ENCODE data around the gene THAP4. TPM values are rescaled to one million over a fixed set of nuclear protein-coding genes. Genes with fewer than 3 reads are reported as not detected.

Gene THAP4
- total RNA-seq, 1 donor, result 36.7 TPM

DNA sequence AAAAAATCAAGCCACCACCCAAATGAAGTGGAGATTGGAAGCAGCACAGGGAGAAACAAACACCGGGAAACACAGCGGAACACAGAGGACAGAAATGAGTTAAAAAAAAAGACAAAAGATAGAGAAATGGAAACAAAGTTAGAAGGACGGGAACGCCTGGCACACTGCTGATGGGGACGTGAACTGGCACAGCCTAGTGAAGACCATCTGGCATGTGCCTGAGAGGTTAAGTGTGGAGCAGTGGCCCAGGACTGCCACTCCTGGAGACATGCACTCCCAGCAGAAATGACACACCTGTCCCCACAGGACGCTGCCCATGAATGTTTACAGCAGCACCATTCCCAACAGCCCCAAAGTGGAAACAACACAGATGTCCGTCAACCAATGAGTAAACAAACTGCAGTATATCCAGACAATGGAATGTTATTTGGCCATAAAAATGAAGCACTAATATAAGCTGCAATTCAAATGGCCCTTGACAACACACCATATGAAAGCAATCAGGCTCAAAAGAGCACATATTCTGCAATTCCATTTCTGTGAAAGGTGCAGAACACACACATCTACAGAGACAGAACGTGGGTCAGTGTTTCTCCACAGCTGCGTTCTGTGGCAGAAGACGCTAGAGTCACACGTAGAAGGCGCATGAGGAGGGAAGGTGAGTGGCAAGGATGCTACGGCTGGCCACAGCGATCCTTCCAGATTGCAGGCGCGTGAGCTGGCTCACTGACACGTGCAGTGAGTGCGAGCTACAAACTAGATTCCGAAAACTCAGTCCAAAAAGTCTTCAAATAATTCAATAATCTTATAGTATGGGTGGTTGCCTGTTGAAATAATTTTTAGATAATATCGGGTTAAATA lies 24.6 kb downstream of the THAP4 start:
- H3K4me3 ChIP-seq (ENCODE audit: low read depth, low read length), result no peak overlapping the region
- DNase-seq (ENCODE audit: low read depth), result peak; percentile 39
- TF ChIP-seq, protein P1, sequence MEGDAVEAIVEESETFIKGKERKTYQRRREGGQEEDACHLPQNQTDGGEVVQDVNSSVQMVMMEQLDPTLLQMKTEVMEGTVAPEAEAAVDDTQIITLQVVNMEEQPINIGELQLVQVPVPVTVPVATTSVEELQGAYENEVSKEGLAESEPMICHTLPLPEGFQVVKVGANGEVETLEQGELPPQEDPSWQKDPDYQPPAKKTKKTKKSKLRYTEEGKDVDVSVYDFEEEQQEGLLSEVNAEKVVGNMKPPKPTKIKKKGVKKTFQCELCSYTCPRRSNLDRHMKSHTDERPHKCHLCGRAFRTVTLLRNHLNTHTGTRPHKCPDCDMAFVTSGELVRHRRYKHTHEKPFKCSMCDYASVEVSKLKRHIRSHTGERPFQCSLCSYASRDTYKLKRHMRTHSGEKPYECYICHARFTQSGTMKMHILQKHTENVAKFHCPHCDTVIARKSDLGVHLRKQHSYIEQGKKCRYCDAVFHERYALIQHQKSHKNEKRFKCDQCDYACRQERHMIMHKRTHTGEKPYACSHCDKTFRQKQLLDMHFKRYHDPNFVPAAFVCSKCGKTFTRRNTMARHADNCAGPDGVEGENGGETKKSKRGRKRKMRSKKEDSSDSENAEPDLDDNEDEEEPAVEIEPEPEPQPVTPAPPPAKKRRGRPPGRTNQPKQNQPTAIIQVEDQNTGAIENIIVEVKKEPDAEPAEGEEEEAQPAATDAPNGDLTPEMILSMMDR (IDR thresholded peaks at IDR 0.05; ENCODE audit: insufficient read depth, low read depth, low read length), result no peak

DNA sequence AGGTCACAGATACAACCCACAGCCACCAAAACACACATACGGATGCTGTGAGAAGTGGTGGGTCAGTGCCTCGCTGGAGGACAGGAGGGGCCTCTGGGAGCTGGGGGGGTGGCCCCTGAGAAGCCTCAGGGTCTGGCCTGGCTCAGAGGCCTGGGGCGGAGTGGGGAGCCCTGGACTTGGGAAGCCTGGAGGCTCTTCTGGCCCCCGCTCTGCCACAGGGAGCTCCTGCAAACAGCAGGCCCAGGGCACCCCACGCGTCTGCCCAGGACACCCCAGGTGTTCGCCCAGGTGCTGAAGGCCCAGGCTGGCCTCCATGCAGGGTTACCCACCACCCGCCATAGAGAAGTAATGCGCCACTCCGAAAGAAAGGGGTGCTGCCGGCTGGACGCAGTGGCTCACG lies 25.9 kb downstream of the THAP4 start:
- TF ChIP-seq, protein P1 (IDR thresholded peaks at IDR 0.05; ENCODE audit: insufficient read depth, low read depth, low read length), result no peak
- no peak for DNase-seq (ENCODE audit: low read depth)
- no peak overlapping the region for H3K4me3 ChIP-seq (ENCODE audit: low read depth, low read length)

DNA sequence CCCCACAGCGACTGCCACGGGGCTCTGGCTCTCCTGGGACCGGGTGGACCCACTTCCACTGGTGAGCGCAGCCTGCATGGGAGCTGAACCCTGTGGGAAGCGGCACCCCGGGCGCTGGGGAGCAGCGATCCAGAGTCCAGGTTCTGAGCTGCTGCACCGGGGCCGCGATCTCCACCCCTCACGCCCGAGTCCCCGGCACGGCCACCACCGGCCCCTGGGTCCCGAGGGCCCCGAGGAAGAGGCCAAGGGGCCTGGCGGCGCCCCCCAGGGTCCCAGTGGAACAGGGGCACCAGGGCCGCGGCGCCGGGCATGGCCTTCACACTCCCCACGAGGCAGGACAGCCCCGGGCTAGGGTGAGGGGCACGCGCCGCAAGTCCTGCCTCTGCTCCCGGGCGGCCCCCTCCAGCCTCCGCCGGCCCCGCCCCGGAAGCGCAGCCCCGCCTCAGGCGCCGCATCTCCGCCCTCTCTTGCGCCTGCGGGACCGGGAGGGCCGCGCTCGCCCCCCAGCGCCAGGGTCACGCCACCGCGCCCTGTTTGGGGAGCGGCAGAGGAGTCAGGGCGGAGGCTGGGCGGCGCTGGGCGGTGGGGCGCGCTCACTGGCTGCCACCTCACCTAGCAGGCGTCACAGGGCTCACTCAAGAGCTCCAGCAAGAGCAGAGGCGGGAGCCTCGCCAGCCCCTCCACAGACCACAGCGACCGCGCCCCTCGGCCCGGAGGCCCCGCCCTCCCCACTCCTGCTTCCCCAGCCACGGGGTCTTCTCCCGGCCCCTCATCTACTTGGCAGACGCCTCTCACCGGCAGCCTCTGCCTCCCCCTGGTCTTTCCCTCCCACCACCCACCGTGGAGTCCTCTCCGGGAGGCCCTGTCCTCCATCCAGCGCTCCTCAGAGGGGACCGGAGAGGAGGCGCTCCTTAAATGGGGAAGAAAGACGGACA lies 26.8 kb downstream of the THAP4 start:
- TF ChIP-seq, protein P1 (IDR thresholded peaks at IDR 0.05; ENCODE audit: insufficient read depth, low read depth, low read length), result peak; percentile 59
- peak overlapping the region; percentile 60 for H3K4me3 ChIP-seq (ENCODE audit: low read depth, low read length)
- peak; percentile 87 for DNase-seq (ENCODE audit: low read depth)

GRCh38 chr2:241608881-241609280 lies 28.1 kb downstream of the THAP4 start:
- DNase-seq (ENCODE audit: low read depth), result no peak
- TF ChIP-seq, protein P1 (IDR thresholded peaks at IDR 0.05; ENCODE audit: insufficient read depth, low read depth, low read length), result no peak
- H3K4me3 ChIP-seq (ENCODE audit: low read depth, low read length), result no peak overlapping the region

DNA sequence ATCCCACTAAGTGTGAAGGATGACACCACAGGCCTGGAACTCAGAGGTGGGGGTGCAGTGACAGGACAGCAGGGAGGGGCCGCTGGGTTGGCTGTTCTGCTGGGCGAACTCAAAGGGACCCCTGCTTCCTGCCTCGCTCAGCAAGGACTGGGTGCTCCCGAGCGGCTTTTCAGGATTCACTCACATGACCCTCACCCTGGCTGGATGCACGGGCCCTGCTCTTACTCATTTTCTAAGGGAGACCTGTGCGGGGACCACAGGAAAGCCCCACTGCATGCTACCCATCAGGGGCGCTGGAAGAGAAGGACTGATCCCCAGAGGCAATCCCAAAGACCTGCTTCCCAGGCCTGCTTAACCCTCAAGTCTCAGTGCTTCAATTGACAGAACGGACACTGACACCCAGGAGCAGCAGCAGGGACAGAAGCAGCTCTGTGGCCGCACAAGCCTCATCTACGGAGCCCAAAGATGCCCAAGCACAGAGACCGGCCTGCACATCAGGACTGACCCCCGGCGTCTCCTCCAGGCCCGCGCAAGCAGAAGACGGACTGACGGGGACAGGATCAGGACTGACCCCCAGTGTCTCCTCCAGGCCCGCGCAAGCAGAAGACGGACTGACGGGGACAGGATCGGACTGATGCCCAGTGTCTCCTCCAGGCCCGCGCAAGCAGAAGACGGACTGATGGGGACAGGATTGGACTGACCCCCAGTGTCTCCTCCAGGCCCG lies 29.6 kb downstream of the THAP4 start:
- H3K4me3 ChIP-seq (ENCODE audit: low read depth, low read length), result no peak overlapping the region
- no peak for DNase-seq (ENCODE audit: low read depth)
- TF ChIP-seq, protein P1 (IDR thresholded peaks at IDR 0.05; ENCODE audit: insufficient read depth, low read depth, low read length), result no peak

GRCh38 chr2:241606186-241606585 lies 30.8 kb downstream of the THAP4 start:
- H3K4me3 ChIP-seq (ENCODE audit: low read depth, low read length), result no peak overlapping the region
- DNase-seq (ENCODE audit: low read depth), result no peak
- TF ChIP-seq, protein P1 (IDR thresholded peaks at IDR 0.05; ENCODE audit: insufficient read depth, low read depth, low read length), result no peak
